ENCODE data around the gene DDX20. TPM values are rescaled to one million over a fixed set of nuclear protein-coding genes. Genes with fewer than 3 reads are reported as not detected.

Gene DDX20
- total and polyA plus RNA-seq, 5 experiments from 2014 or later, result 8.0 to 24.2 (median 12.7) TPM

- Mint-ChIP-seq H3K27ac (no peak overlapping the region), H3K4me1 (peaks cover 0 to 10% (median 1%) of the 10 kb centered on the region in 4 donors), H3K4me3 (no peak overlapping the region), H3K27me3 (peaks cover 0 to 20% (median 10%) of the 10 kb centered on the region in 5 donors), H3K9me3 (peaks cover 0 to 6% (median 2%) of the 10 kb centered on the region in 9 donors), H3K36me3 (peaks cover 0 to 4% (median 4%) of the 10 kb centered on the region in 3 donors)
- ATAC-seq (no peak), DNase-seq (peak in 1 of 10 donors; percentile 52)
- POLR2A ChIA-PET, result no interaction called here
Observed at GRCh38 chr1:111802984-111803383, 47.3 kb downstream of the DDX20 start.

- POLR2A ChIA-PET, result no interaction called here
- ATAC-seq (no peak), DNase-seq (no peak)
- Mint-ChIP-seq H3K4me1 (peaks cover 0 to 10% (median 1%) of the 10 kb centered on the region in 4 donors), H3K4me3 (no peak overlapping the region), H3K27me3 (peaks cover 0 to 20% (median 10%) of the 10 kb centered on the region in 5 donors), H3K27ac (no peak overlapping the region), H3K36me3 (peaks cover 0 to 4% (median 4%) of the 10 kb centered on the region in 3 donors), H3K9me3 (peaks cover 0 to 6% (median 2%) of the 10 kb centered on the region in 9 donors)
Observed at GRCh38 chr1:111803951-111804350, 48.2 kb downstream of the DDX20 start.

GRCh38 chr1:111804776-111805175, 49.1 kb downstream of the DDX20 start:
- Mint-ChIP-seq H3K36me3 (no peaks in the 10 kb centered on the region), H3K27me3 (peaks cover 0 to 15% (median 7%) of the 10 kb centered on the region in 5 donors), H3K9me3 (peaks cover 0 to 2% (median 0%) of the 10 kb centered on the region in 9 donors), H3K4me1 (peaks cover 0 to 10% (median 1%) of the 10 kb centered on the region in 4 donors), H3K27ac (no peak overlapping the region), H3K4me3 (no peak overlapping the region)
- POLR2A ChIA-PET, result no interaction called here
- ATAC-seq (no peak), DNase-seq (no peak)

GRCh38 chr1:111805251-111805650, 49.5 kb downstream of the DDX20 start:
- ATAC-seq, result no peak

GRCh38 chr1:111811891-111812290, 56.2 kb downstream of the DDX20 start:
- no peak for ATAC-seq
- Mint-ChIP-seq H3K9me3 (no peaks in the 10 kb centered on the region), H3K27me3 (peaks cover 0 to 2% (median 0%) of the 10 kb centered on the region in 5 donors), H3K4me1 (peaks cover 0 to 2% (median 1%) of the 10 kb centered on the region in 4 donors), H3K27ac (no peak overlapping the region), H3K4me3 (no peak overlapping the region), H3K36me3 (no peaks in the 10 kb centered on the region)
- DNase-seq, result no peak
- POLR2A ChIA-PET, result no interaction called here

More at GRCh38 chr1:111805251-111805650, 49.5 kb downstream of the DDX20 start:
- Mint-ChIP-seq H3K9me3 (peaks cover 0 to 2% (median 0%) of the 10 kb centered on the region in 9 donors), H3K4me3 (no peak overlapping the region), H3K4me1 (peaks cover 0 to 10% (median 1%) of the 10 kb centered on the region in 4 donors), H3K36me3 (no peaks in the 10 kb centered on the region), H3K27ac (no peak overlapping the region), H3K27me3 (peaks cover 0 to 15% (median 7%) of the 10 kb centered on the region in 5 donors)
- peak in 1 of 10 donors; percentile 34 for DNase-seq
- POLR2A ChIA-PET, result no interaction called here

- Mint-ChIP-seq H3K4me1 (peaks cover 0 to 2% (median 0%) of the 10 kb centered on the region in 4 donors), H3K27ac (no peak overlapping the region), H3K27me3 (peaks cover 0 to 2% (median 0%) of the 10 kb centered on the region in 5 donors), H3K9me3 (no peaks in the 10 kb centered on the region), H3K36me3 (no peaks in the 10 kb centered on the region), H3K4me3 (no peak overlapping the region)
- ATAC-seq (no peak), DNase-seq (no peak)
- POLR2A ChIA-PET, result no interaction called here
Observed at GRCh38 chr1:111812306-111812705, 56.6 kb downstream of the DDX20 start.

GRCh38 chr1:111813440-111814304, 58.0 kb downstream of the DDX20 start:
- H3K4me1 Mint-ChIP-seq, result peaks cover 0 to 2% (median 0%) of the 10 kb centered on the region in 4 donors
- H3K27me3 Mint-ChIP-seq, result peaks cover 0 to 3% (median 0%) of the 10 kb centered on the region in 5 donors
- ATAC-seq (no peak), DNase-seq (no peak)
- POLR2A ChIA-PET, result no interaction called here
- no peak overlapping the region for H3K4me3 Mint-ChIP-seq
- H3K9me3 Mint-ChIP-seq, result no peaks in the 10 kb centered on the region
- H3K27ac Mint-ChIP-seq, result no peak overlapping the region
- H3K36me3 Mint-ChIP-seq, result no peaks in the 10 kb centered on the region

GRCh38 chr1:111814305-111814628, 58.6 kb downstream of the DDX20 start:
- H3K4me3 Mint-ChIP-seq, result no peak overlapping the region
- no peak for DNase-seq
- H3K27me3 Mint-ChIP-seq, result peaks cover 0 to 6% (median 3%) of the 10 kb centered on the region in 5 donors
- no peak for ATAC-seq
- peaks cover 0 to 2% (median 0%) of the 10 kb centered on the region in 3 donors for H3K36me3 Mint-ChIP-seq
- peaks cover 0 to 2% (median 0%) of the 10 kb centered on the region in 4 donors for H3K4me1 Mint-ChIP-seq
- POLR2A ChIA-PET, result no interaction called here
- no peak overlapping the region for H3K27ac Mint-ChIP-seq
- no peaks in the 10 kb centered on the region for H3K9me3 Mint-ChIP-seq

GRCh38 chr1:111814642-111815041, 58.9 kb downstream of the DDX20 start:
- no peak overlapping the region for H3K27ac Mint-ChIP-seq
- DNase-seq (no peak), ATAC-seq (no peak)
- POLR2A ChIA-PET, result no interaction called here
- H3K4me3 Mint-ChIP-seq, result no peak overlapping the region
- H3K27me3 Mint-ChIP-seq, result peaks cover 0 to 6% (median 3%) of the 10 kb centered on the region in 5 donors
- no peaks in the 10 kb centered on the region for H3K9me3 Mint-ChIP-seq
- peaks cover 0 to 2% (median 0%) of the 10 kb centered on the region in 3 donors for H3K36me3 Mint-ChIP-seq
- H3K4me1 Mint-ChIP-seq, result peaks cover 0 to 2% (median 0%) of the 10 kb centered on the region in 4 donors

Other genes starting within 250 kb of the DDX20 start
- gene RAP1A, start 136.1 kb upstream of the DDX20 start, total RNA-seq, result 100 to 1,000 TPM; 124 to 130 TPM
- gene RAP1A, start 136.1 kb upstream of the DDX20 start, polyA plus RNA-seq, result 10 to 100 TPM; 43.4 to 53.9 (median 50.0) TPM
- gene INKA2, start 16.5 kb upstream of the DDX20 start, total RNA-seq, result under 1 TPM; 0.70 to 0.77 TPM
- not detected for gene INKA2, start 16.5 kb upstream of the DDX20 start, polyA plus RNA-seq
- gene KCND3, start 233.8 kb downstream of the DDX20 start, total RNA-seq, result not detected
- under 1 TPM; 0.02 to 0.13 (median 0.06) TPM for gene KCND3, start 233.8 kb downstream of the DDX20 start, polyA plus RNA-seq

Measured in naive thymus-derived CD8-positive, alpha-beta T cell (primary cell).